ENCODE measurements around the gene BCAS4. TPM values are rescaled to one million over a fixed set of nuclear protein-coding genes. Genes with fewer than 3 reads are reported as not detected.

BCAS4 gene
- total RNA-seq, 1 donor from 2014 or later, result 46.7 TPM

DNA sequence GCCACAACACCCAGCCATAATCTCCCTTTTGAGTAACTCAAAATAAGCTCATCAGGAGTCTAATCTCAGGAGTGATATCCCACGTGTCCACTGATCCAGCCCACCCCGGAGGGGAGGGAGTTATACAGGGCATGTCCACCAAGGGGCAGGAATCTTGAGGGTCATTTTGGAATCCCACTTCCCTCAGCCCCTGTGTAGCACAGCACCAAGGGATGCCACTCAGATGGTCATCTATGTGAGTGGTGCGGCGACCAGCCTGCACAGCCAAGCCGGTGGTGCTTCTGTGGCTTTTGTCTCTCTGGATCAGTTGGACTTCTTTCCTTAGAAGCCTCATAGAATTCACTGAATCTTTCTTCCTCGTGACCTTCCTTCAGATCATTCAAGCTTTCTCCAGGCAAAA is 11.0 kb upstream of the BCAS4 start:
- Mint-ChIP-seq H3K36me3 (ENCODE audit: low read depth) (no peaks in the 10 kb centered on the region), H3K27me3 (peaks cover 12% of the 10 kb centered on the region), H3K4me3 (no peak overlapping the region), H3K9me3 (no peaks in the 10 kb centered on the region), H3K27ac (no peak overlapping the region), H3K4me1 (no peaks in the 10 kb centered on the region)
- ChIA-PET POLR2A (no interaction called here), CTCF (no interaction called here)
- intact Hi-C loops (cut with micrococcal nuclease), result loop anchor here (2.0 kb wide), 1 partner anchor 29 kb away; no protein-coding TSS in a partner anchor
- DNase-seq, result no peak
- TF ChIP-seq, protein P1, sequence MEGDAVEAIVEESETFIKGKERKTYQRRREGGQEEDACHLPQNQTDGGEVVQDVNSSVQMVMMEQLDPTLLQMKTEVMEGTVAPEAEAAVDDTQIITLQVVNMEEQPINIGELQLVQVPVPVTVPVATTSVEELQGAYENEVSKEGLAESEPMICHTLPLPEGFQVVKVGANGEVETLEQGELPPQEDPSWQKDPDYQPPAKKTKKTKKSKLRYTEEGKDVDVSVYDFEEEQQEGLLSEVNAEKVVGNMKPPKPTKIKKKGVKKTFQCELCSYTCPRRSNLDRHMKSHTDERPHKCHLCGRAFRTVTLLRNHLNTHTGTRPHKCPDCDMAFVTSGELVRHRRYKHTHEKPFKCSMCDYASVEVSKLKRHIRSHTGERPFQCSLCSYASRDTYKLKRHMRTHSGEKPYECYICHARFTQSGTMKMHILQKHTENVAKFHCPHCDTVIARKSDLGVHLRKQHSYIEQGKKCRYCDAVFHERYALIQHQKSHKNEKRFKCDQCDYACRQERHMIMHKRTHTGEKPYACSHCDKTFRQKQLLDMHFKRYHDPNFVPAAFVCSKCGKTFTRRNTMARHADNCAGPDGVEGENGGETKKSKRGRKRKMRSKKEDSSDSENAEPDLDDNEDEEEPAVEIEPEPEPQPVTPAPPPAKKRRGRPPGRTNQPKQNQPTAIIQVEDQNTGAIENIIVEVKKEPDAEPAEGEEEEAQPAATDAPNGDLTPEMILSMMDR (IDR thresholded peaks at IDR 0.05), result no peak
- no peak for ATAC-seq (ENCODE audit: low read depth)

DNA sequence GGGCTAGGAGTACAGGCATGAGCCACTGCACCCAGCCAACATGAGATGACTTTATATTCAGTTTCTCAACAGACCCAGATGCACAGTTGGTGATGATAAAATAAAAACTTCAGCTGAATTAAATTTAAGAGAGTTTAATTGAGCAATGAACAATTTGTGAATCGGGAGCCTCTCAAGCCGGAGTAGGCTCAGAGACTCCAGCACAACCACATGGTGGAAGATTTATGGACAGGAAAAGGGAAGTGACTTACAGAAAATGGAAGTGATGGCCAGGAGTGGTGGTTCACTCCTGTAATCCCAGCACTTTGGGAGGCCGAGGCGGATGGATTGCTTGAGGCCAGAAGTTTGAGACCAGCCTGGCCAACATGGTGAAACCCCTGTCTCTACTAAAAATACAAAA is 10.4 kb upstream of the BCAS4 start:
- no peaks in the 10 kb centered on the region for H3K9me3 Mint-ChIP-seq
- H3K36me3 Mint-ChIP-seq (ENCODE audit: low read depth), result no peaks in the 10 kb centered on the region
- no peak for DNase-seq
- no peak for ATAC-seq (ENCODE audit: low read depth)
- H3K27ac Mint-ChIP-seq, result no peak overlapping the region
- intact Hi-C loops (cut with micrococcal nuclease), result loop anchor here (2.0 kb wide), 1 partner anchor 30 kb away; no protein-coding TSS in a partner anchor
- peaks cover 9% of the 10 kb centered on the region for H3K27me3 Mint-ChIP-seq
- TF ChIP-seq, protein P1 (IDR thresholded peaks at IDR 0.05), result no peak
- H3K4me3 Mint-ChIP-seq, result no peak overlapping the region
- ChIA-PET CTCF (no interaction called here), POLR2A (interaction anchor here (0.7 kb wide), 1 partner anchor 57 kb away, joined by 16 read pairs; no protein-coding TSS in a partner anchor)
- no peaks in the 10 kb centered on the region for H3K4me1 Mint-ChIP-seq

DNA sequence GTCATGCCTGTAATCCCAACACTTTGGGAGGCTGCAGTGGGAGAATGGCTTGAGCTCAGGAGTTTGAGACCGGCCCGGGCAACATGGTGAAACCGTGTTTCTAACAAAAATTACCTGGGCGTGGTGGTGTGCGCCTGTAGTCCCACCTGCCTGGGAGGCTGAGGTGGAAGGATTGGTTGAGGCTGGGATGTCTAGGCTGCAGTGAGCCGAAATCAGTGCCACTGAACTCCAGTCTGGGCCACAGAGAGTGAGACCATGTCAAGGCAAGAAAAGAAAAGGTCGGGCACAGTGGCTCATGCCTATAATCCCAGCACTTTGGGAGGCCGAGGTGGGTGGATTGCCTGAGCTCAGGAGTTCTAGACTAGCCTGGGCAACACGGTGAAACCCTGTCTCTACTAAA is 8.2 kb upstream of the BCAS4 start:
- ATAC-seq (ENCODE audit: low read depth), result no peak
- Mint-ChIP-seq H3K4me1 (peaks cover 10% of the 10 kb centered on the region), H3K9me3 (no peaks in the 10 kb centered on the region), H3K4me3 (no peak overlapping the region), H3K27me3 (peaks cover 5% of the 10 kb centered on the region), H3K27ac (no peak overlapping the region), H3K36me3 (ENCODE audit: low read depth) (no peaks in the 10 kb centered on the region)
- CTCF ChIA-PET, result interaction anchor here (0.9 kb wide), 1 partner anchor 33 kb away, joined by 4 read pairs; no protein-coding TSS in a partner anchor
- intact Hi-C loops (cut with micrococcal nuclease), result no loop called here
- POLR2A ChIA-PET, result interaction anchor here (0.6 to 0.7 kb wide), 3 partner anchors 10 to 600 kb away, joined by 3 to 4 read pairs (median 3); no protein-coding TSS in a partner anchor
- TF ChIP-seq, protein P1 (IDR thresholded peaks at IDR 0.05), result no peak
- no peak for DNase-seq

DNA sequence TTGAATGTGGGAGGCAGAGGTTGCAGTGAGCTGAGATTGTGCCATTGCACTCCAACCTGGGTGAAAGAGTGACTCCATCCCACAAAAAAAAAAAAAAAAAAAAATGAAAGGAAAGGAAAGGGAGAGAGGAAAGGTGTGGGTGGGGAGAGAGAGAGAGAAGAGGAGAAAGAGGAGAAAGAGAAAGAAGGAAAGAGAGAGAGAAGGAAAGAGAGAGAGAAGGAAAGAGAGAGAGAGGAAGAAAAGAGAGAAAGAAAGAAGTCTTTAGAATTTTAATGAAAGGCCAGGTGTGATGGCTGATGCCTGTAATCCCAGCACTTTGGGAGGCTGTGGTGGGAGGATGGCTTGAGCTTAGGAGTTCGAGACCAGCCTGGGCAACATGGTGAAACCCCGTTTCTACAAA is 7.7 kb upstream of the BCAS4 start:
- peaks cover 10% of the 10 kb centered on the region for H3K4me1 Mint-ChIP-seq
- H3K36me3 Mint-ChIP-seq (ENCODE audit: low read depth), result no peaks in the 10 kb centered on the region
- H3K9me3 Mint-ChIP-seq, result no peaks in the 10 kb centered on the region
- ATAC-seq (ENCODE audit: low read depth), result no peak
- TF ChIP-seq, protein P1 (IDR thresholded peaks at IDR 0.05), result no peak
- no peak for DNase-seq
- POLR2A ChIA-PET, result interaction anchor here (0.7 to 10.3 kb wide), 2 partner anchors 58 to 144 kb away, joined by 4 to 364 read pairs; partner anchors contain the start of gene ADNP
- H3K4me3 Mint-ChIP-seq, result no peak overlapping the region
- H3K27me3 Mint-ChIP-seq, result peaks cover 5% of the 10 kb centered on the region
- intact Hi-C loops (cut with micrococcal nuclease), result no loop called here
- CTCF ChIA-PET, result no interaction called here
- no peak overlapping the region for H3K27ac Mint-ChIP-seq

DNA sequence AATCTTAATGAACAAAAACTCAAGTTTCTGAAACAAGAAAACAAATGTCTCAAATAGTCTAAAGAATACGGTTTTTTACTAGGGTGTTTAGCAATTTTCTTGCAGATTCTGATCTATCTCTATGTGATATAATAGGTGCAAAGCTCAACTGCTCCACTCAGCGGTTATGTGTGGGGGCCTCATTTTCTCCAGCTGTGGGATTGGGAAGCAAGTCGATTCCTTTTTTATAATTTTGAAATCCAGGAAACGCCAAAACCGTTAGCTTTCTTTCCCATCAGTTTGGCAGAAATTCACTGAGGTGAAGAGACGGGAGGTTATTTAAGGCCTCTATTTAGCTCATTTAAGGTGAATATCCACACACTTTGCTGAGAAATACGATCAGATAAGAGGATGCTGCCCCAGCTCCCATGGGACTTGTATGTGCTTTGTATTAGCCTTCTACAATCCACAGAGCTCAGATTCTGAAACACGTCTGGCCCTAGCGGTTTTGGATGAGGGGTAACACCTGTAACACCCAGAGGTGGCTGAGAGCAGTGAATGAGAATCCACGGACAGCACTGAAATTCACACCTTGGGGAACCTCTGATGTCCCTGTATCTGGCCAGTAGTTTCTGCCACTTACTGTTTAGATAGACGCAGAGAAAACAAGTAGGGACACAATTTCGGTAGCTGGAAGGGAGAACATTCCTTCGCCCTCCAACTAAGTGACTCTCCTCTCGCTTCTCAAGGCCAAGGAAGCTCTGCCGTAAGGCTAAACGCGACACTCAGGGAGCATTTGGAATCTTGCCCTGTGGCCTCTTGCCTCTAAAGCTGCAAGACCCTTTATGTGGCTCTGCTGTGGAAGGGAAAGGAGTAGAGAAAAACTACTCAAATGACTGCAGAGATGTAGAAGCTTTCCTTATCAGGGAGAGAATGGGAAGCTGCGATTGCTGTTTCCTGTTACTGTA is 6.5 kb upstream of the BCAS4 start:
- Mint-ChIP-seq H3K9me3 (no peaks in the 10 kb centered on the region), H3K27ac (no peak overlapping the region), H3K4me1 (peaks cover 13% of the 10 kb centered on the region), H3K27me3 (peaks cover 3% of the 10 kb centered on the region), H3K36me3 (ENCODE audit: low read depth) (no peaks in the 10 kb centered on the region), H3K4me3 (no peak overlapping the region)
- POLR2A ChIA-PET, result interaction anchor here (0.5 to 10.3 kb wide), 8 partner anchors 18 to 1597 kb away, joined by 3 to 364 read pairs (median 4); partner anchors contain the start of genes ADNP, DPM1 and MOCS3
- intact Hi-C loops (cut with micrococcal nuclease), result no loop called here
- CTCF ChIA-PET, result interaction anchor here (0.8 to 2.7 kb wide), 4 partner anchors 127 to 520 kb away, joined by 3 to 14 read pairs (median 3); partner anchors contain the start of gene ADNP
- DNase-seq (no peak), ATAC-seq (ENCODE audit: low read depth) (no peak)
- TF ChIP-seq, protein P1 (IDR thresholded peaks at IDR 0.05), result no peak
